Gastroesophageal sphincter (tissue), 4 donors: ENCODE results near the gene MGAM2. TPM values are rescaled to one million over a fixed set of nuclear protein-coding genes. Genes with fewer than 3 reads are reported as not detected.

Experiments
- ATAC-seq: fragments of 150-250 bp; one replicate; pipeline ENCODE4 v1.9.1; 2016; ENCODE audit warnings: mild to moderate bottlenecking, moderate library complexity
- H3K27ac ChIP-seq, 4 donors: fragments of 200-600 bp; sonication (generic) in 3 of 4; 1 replicate in 3 of 4; 2 replicates in 1 of 4; pipeline ENCODE4 v1.5.1; 2016 to 2019
- H3K27me3 ChIP-seq: fragments of 200-600 bp; sonication (generic); one replicate; pipeline ENCODE4 v1.5.1; 2019
- H3K36me3 ChIP-seq, 2 donors: fragments of 200-600 bp; sonication (generic); one replicate each; pipeline ENCODE4 v1.5.1; 2019; ENCODE audit warnings: control low read depth in 1 of 2
- H3K4me1 ChIP-seq, 3 donors: fragments of 200-600 bp; sonication (generic); 1 replicate in 2 of 3; 2 replicates in 1 of 3; pipeline ENCODE4 v1.5.1; 2016 to 2019; ENCODE audit warnings: control low read depth in 2 of 3
- H3K4me3 ChIP-seq, 2 donors: fragments of 200-600 bp; sonication (generic); one replicate each; pipeline ENCODE4 v1.5.1; 2019; ENCODE audit warnings: mild to moderate bottlenecking in 1 of 2, moderate library complexity in 1 of 2
- H3K9me3 ChIP-seq, 3 donors: fragments of 200-600 bp; sonication (generic); one replicate each; pipeline ENCODE4 v1.5.1; 2017 to 2019; ENCODE audit warnings: control low read depth in 2 of 3
- EP300 ChIP-seq: sonication (generic); formaldehyde crosslinking; IDR thresholded peaks from one replicate; pipeline ENCODE4 v1.6.1; 2017; ENCODE audit warnings: antibody characterized with exemption, mild to moderate bottlenecking
- POLR2A ChIP-seq, 2 donors: fragments of 450-650 bp; IDR thresholded peaks; one replicate each; pipeline ENCODE4 v1.6.1; 2017; ENCODE audit warnings: antibody characterized with exemption in 2 of 2, mild to moderate bottlenecking in 2 of 2, moderate library complexity in 1 of 2
- POLR2AphosphoS5 ChIP-seq: sonication (generic); formaldehyde crosslinking; IDR thresholded peaks from one replicate; pipeline ENCODE4 v1.6.1; 2017; ENCODE audit warnings: antibody characterized with exemption
- WGBS, 2 donors: methylation state at CpG; one replicate each; pipeline ENCODE4 v1.1.5; 2018; ENCODE audit warnings: low coverage in 1 of 2; 5-methylcytosine and 5-hydroxymethylcytosine counted together
- total RNA-seq, 4 donors: library from RNA; depleted of rRNA; stranded (reverse); fragments of >200 nt; gene quantifications; one replicate each; pipeline ENCODE4 v1.1.0, GENCODE V29; 2016
- TF ChIP-seq, protein P1 (sequence below), 4 experiments: fragments of 200-600 bp in 2 of 4; fragments of 450-650 bp in 2 of 4; sonication (generic) in 1 of 4; IDR thresholded peaks; one replicate each; pipeline ENCODE4 v1.5.1; 2017 to 2019; ENCODE audit warnings: antibody characterized with exemption in 4 of 4, mild to moderate bottlenecking in 2 of 4, moderate library complexity in 2 of 4

Gene MGAM2
- total RNA-seq, 4 donors from 2014 or later = 0.54 to 1.6 TPM; not detected in 2

- no peak for ATAC-seq
- H3K4me1 ChIP-seq = no peaks in the 10 kb centered on the region
- peaks cover 0 to 8% (median 0%) of the 10 kb centered on the region in 3 donors for H3K9me3 ChIP-seq
- H3K27ac ChIP-seq = no peak overlapping the region
- no peaks in the 10 kb centered on the region for H3K27me3 ChIP-seq
- no peak overlapping the region for H3K4me3 ChIP-seq
- TF ChIP-seq EP300 (no peak), POLR2AphosphoS5 (no peak), POLR2A (IDR thresholded peaks at IDR 0.05) (no peak)
- TF ChIP-seq, protein P1, sequence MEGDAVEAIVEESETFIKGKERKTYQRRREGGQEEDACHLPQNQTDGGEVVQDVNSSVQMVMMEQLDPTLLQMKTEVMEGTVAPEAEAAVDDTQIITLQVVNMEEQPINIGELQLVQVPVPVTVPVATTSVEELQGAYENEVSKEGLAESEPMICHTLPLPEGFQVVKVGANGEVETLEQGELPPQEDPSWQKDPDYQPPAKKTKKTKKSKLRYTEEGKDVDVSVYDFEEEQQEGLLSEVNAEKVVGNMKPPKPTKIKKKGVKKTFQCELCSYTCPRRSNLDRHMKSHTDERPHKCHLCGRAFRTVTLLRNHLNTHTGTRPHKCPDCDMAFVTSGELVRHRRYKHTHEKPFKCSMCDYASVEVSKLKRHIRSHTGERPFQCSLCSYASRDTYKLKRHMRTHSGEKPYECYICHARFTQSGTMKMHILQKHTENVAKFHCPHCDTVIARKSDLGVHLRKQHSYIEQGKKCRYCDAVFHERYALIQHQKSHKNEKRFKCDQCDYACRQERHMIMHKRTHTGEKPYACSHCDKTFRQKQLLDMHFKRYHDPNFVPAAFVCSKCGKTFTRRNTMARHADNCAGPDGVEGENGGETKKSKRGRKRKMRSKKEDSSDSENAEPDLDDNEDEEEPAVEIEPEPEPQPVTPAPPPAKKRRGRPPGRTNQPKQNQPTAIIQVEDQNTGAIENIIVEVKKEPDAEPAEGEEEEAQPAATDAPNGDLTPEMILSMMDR (IDR thresholded peaks at IDR 0.05) = no peak
- H3K36me3 ChIP-seq = no peaks in the 10 kb centered on the region
Measured at GRCh38 chr7:142177869-142178268, 66.4 kb downstream of the MGAM2 start.

DNA sequence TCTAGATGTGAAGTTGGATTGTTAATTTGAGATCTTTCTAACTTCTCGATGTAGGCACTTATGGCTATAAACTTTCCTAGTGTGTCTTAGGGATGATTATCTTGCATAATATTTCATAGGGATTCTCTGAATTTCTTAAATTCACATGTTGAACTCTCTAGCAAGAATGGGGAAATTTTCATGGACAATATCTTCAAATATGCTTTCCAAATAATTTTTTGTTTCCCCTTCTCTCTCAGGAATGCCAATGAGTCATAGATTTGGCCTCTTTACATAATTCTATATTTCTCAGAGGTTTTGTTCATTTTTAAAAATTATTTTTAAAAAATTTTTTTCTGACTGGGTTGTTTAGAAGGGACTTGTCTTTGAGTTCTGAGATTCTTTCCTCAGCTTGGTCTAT is 68.9 kb downstream of the MGAM2 start:
- 92 to 100% methylated on average over 1 of the region's 1 CpG for WGBS, 2 donors
- Histone ChIP-seq H3K4me3 (no peak overlapping the region), H3K27me3 (no peaks in the 10 kb centered on the region), H3K4me1 (no peaks in the 10 kb centered on the region), H3K9me3 (no peaks in the 10 kb centered on the region), H3K27ac (no peak overlapping the region), H3K36me3 (no peaks in the 10 kb centered on the region)
- TF ChIP-seq POLR2AphosphoS5 (no peak), EP300 (no peak), POLR2A (IDR thresholded peaks at IDR 0.05) (no peak)
- TF ChIP-seq, protein P1 (IDR thresholded peaks at IDR 0.05) = no peak
- ATAC-seq = no peak

- TF ChIP-seq POLR2A (IDR thresholded peaks at IDR 0.05) (no peak), POLR2AphosphoS5 (no peak), EP300 (no peak)
- TF ChIP-seq, protein P1 (IDR thresholded peaks at IDR 0.05) = no peak
- no peak overlapping the region for H3K27ac ChIP-seq
- peaks cover 6% of the 10 kb centered on the region for H3K27me3 ChIP-seq
- no peak for ATAC-seq
- WGBS, 2 donors = 90 to 100% methylated on average over 1 of the region's 2 CpGs
- H3K9me3 ChIP-seq = no peaks in the 10 kb centered on the region
- no peaks in the 10 kb centered on the region for H3K36me3 ChIP-seq
- H3K4me1 ChIP-seq = no peaks in the 10 kb centered on the region
- no peak overlapping the region for H3K4me3 ChIP-seq
Measured at GRCh38 chr7:142181211-142181610, 69.7 kb downstream of the MGAM2 start.

GRCh38 chr7:142181966-142182365 is 70.4 kb downstream of the MGAM2 start:
- Histone ChIP-seq H3K9me3 (no peaks in the 10 kb centered on the region), H3K27me3 (peaks cover 8% of the 10 kb centered on the region), H3K27ac (no peak overlapping the region), H3K36me3 (no peaks in the 10 kb centered on the region), H3K4me3 (no peak overlapping the region), H3K4me1 (no peaks in the 10 kb centered on the region)
- TF ChIP-seq POLR2A (IDR thresholded peaks at IDR 0.05) = no peak
- no peak for TF ChIP-seq EP300
- TF ChIP-seq, protein P1 (IDR thresholded peaks at IDR 0.05) = no peak
- no peak for TF ChIP-seq POLR2AphosphoS5
- WGBS, 2 donors = no CpG with 5 or more reads among the region's 1 CpG
- ATAC-seq = no peak

GRCh38 chr7:142185069-142185468 is 73.6 kb downstream of the MGAM2 start:
- no peak for ATAC-seq
- no peaks in the 10 kb centered on the region for H3K4me1 ChIP-seq
- H3K4me3 ChIP-seq = no peak overlapping the region
- no peak for TF ChIP-seq EP300
- H3K27me3 ChIP-seq = peaks cover 8% of the 10 kb centered on the region
- H3K9me3 ChIP-seq = no peaks in the 10 kb centered on the region
- no peaks in the 10 kb centered on the region for H3K36me3 ChIP-seq
- WGBS, 2 donors = 62 to 74% methylated on average over 3 of the region's 3 CpGs
- H3K27ac ChIP-seq = no peak overlapping the region
